H1 (cell line): ENCODE measurements around the gene CORO6. TPM values are rescaled to one million over a fixed set of nuclear protein-coding genes. Genes with fewer than 3 reads are reported as not detected.

ENCODE experiments used
- ATF2 ChIP-seq: IDR thresholded peaks from 2 replicates; pipeline ENCODE4 v1.6.1; 2012; ENCODE audit warnings: low read length, inconsistent platforms
- BRCA1 ChIP-seq: IDR thresholded peaks from 2 replicates; pipeline ENCODE4 v1.6.1; 2012; ENCODE audit warnings: low read depth, low read length, improper control_type of control experiment
- CHD7 ChIP-seq: fragments of 300-600 bp; sonication (generic); IDR thresholded peaks from 2 replicates; pipeline ENCODE4 v1.7.1; 2012; ENCODE audit warnings: low read length, moderate library complexity, mild to moderate bottlenecking, inconsistent platforms; ENCODE audit not compliant: insufficient replicate concordance
- CREB1 ChIP-seq: IDR thresholded peaks from 2 replicates; pipeline ENCODE4 v1.6.1; 2012; ENCODE audit warnings: inconsistent platforms
- CTBP2 ChIP-seq: IDR thresholded peaks from 2 replicates; pipeline ENCODE4 v1.7.0; 2011; ENCODE audit warnings: borderline replicate concordance, mild to moderate bottlenecking, moderate library complexity, mixed read lengths, low read length; ENCODE audit not compliant: insufficient read depth, insufficient read length
- EZH2 ChIP-seq: fragments of 200-600 bp; sonication (generic); IDR thresholded peaks from 2 replicates; pipeline ENCODE4 v1.7.1; 2012; ENCODE audit warnings: low read depth, mild to moderate bottlenecking, moderate library complexity, low read length, inconsistent platforms; ENCODE audit not compliant: severe bottlenecking
- HDAC6 ChIP-seq: IDR thresholded peaks from one replicate; pipeline ENCODE4 v1.7.1; 2012; ENCODE audit warnings: low read depth, mild to moderate bottlenecking, inconsistent platforms, low read length, moderate library complexity
- KDM1A ChIP-seq: fragments of 200-600, 300-600 bp; sonication (generic); IDR thresholded peaks from 2 replicates; pipeline ENCODE4 v1.7.1; 2016; ENCODE audit warnings: mild to moderate bottlenecking, low read length, borderline replicate concordance
- NANOG ChIP-seq: IDR thresholded peaks from 2 replicates; pipeline ENCODE4 v1.6.1; 2011; ENCODE audit warnings: low read length, low read depth, mild to moderate bottlenecking, inconsistent platforms; ENCODE audit not compliant: insufficient read depth, poor library complexity, severe bottlenecking
- NRF1 ChIP-seq: IDR thresholded peaks from 2 replicates; pipeline ENCODE4 v1.6.1; 2011; ENCODE audit warnings: mild to moderate bottlenecking, low read depth, low read length, improper control_type of control experiment
- SP1 ChIP-seq: IDR thresholded peaks from 2 replicates; pipeline ENCODE4 v1.6.1; 2011; ENCODE audit warnings: low read depth, low read length
- polyA plus RNA-seq, 7 experiments: library from polyadenylated mRNA; depleted of rRNA in 3 of 7; stranded (reverse) in 5 of 7; unstranded in 2 of 7; fragments of >200 nt in 5 of 7; fragments of 200-250 nt in 2 of 7; gene quantifications; 1 replicate in 5 of 7; 2 replicates in 1 of 7; 4 replicates in 1 of 7; pipeline versions ENCODE4 v1.2.1 to v1.2.3, GENCODE V29; 2011 to 2013; ENCODE audit warnings: missing spikeins in 2 of 7, mixed read lengths in 2 of 7
- total RNA-seq: library from RNA; stranded (reverse); fragmentation: NEBNext Ultra II Directional; extraction: Animal tissue kit (Norgen Biotek cat#: 25700); gene quantifications from 2 replicates; pipeline ENCODE4 v1.2.1, GENCODE V29; 2021

CORO6 gene
- total and polyA plus RNA-seq, 2 of the 8 experiments (the other 6 are each of a cell fraction or from before 2014, with no cell fraction given) = 2.5 to 8.6 TPM

- TF ChIP-seq CHD7 = no peak
- TF ChIP-seq CTBP2 = no peak
- no peak for TF ChIP-seq KDM1A
- no peak for TF ChIP-seq NRF1
- no peak for TF ChIP-seq HDAC6
- no peak for TF ChIP-seq EZH2
- no peak for TF ChIP-seq NANOG
- no peak for TF ChIP-seq SP1
- no peak for TF ChIP-seq ATF2
- TF ChIP-seq BRCA1 = no peak
- TF ChIP-seq CREB1 = no peak
Measured at GRCh38 chr17:29665481-29665810, 42.7 kb upstream of the CORO6 start (continued).
